ENCODE data around the gene FBL.
A peak's percentile ranks its signal among the peaks of the same experiment; 100 is the strongest.
"Not testable (repeated sequence)": the region's sequence is repeated elsewhere in the genome, so short reads cannot be mapped to it uniquely, and the experiment has no call there.

FBL gene

DNA sequence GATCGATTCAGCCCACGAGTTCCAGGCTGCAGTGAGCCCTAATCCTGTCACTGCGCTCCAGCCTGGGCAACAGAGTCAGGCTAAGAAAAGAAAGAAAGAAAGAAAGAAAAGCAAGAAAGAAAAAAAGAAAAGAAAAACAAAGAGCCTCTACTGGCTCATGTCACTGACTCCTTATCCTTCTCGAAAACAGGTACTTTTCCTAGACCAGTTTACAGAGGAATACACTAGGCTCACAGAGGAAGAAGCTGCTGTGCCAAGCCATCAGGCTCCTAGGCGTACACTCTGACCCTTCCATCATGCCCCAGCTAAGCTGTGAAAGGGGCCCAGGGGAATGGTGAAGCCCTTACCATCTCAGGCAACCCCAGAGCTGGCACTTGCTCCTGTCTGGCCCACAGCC lies 46.3 kb upstream of the FBL start:
- H3K27me3 ChIP-seq (ENCODE audit: insufficient read depth, low read length); H3K18ac ChIP-seq (ENCODE audit: low read length); H2BK120ac ChIP-seq (ENCODE audit: insufficient read depth, low read length, poor library complexity); H3K79me1 ChIP-seq (ENCODE audit: low read length); H3K4me2 ChIP-seq (ENCODE audit: low read length); H3K4ac ChIP-seq (ENCODE audit: low read depth, low read length); H3K27ac ChIP-seq (ENCODE audit: low read depth, low read length); H3K79me2 ChIP-seq (ENCODE audit: control insufficient read depth, insufficient read depth, low read length, poor library complexity); H3K9me3 ChIP-seq (ENCODE audit: insufficient read depth, low read depth, low read length); H4K12ac ChIP-seq (ENCODE audit: low read depth, low read length); DNase-seq; H2AK5ac ChIP-seq (ENCODE audit: low read length); H3K36me3 ChIP-seq (ENCODE audit: control insufficient read depth in 1 of 2, insufficient read depth in 2 of 2, low read length in 2 of 2); H3K4me1 ChIP-seq (ENCODE audit: control insufficient read depth in 1 of 2, insufficient read depth in 2 of 2, low read length in 2 of 2); H2AFZ ChIP-seq (ENCODE audit: insufficient read depth, low read length, poor library complexity); H2BK5ac ChIP-seq (ENCODE audit: low read depth, low read length, poor library complexity); H3K14ac ChIP-seq (ENCODE audit: low read length); H3K23ac ChIP-seq (ENCODE audit: low read length); H2BK12ac ChIP-seq (ENCODE audit: low read length); H3K9ac ChIP-seq (ENCODE audit: low read length); H4K8ac ChIP-seq (ENCODE audit: low read depth, low read length); H3K4me3 ChIP-seq (ENCODE audit: low read depth, low read length); H4K91ac ChIP-seq (ENCODE audit: low read depth, low read length): not testable (repeated sequence)
- WGBS (ENCODE audit: extremely low coverage, insufficient coverage, insufficient read length) = no CpG with 5 or more reads among the region's 5 CpGs

DNA sequence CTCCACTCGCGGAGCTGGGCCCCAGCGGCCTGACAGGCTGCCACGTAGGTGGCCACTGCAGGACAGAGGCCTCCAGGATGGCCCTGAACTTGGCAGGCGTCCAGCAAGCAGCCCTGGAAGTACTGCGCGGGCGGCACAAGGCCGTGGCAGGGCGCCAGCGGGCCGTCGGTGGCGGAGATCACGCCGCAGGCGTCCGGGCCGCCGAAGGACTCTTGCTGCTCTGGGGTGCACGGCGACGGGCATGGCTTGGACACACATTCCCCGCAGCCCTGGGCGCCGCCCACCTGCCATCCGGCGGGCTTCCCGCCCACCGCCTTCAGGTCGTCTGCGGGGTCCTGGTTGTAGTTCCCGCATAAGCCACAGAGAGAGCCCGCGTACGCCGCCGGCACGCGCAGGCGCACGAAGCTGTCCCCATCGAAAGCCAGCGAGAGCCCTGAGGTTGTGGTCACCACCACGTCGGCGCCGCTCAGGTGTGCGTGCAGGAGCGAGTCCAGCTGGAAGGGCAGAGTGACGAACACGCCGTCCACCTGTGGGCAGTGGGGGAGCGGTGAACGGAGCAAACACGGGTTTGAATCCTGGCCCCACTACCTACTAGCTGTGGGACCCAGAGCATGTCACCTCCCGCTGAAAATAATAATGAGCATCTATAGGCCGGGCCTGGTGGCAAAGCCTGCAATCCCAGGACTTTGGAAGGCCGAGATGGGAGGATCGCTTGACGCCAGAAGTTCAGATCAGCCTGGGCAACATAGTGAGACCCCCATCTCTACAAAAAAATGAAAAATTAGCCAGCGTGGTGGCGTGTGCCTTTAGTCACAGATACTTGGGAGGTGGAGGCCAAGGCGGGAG lies 45.7 kb upstream of the FBL start:
- H3K14ac ChIP-seq (ENCODE audit: low read length); H3K4me2 ChIP-seq (ENCODE audit: low read length); H3K4me1 ChIP-seq (ENCODE audit: control insufficient read depth in 1 of 2, insufficient read depth in 2 of 2, low read length in 2 of 2); H3K9ac ChIP-seq (ENCODE audit: low read length); H3K9me3 ChIP-seq (ENCODE audit: insufficient read depth, low read depth, low read length); H3K27me3 ChIP-seq (ENCODE audit: insufficient read depth, low read length); H4K12ac ChIP-seq (ENCODE audit: low read depth, low read length); H3K23ac ChIP-seq (ENCODE audit: low read length); H2BK120ac ChIP-seq (ENCODE audit: insufficient read depth, low read length, poor library complexity); H3K79me2 ChIP-seq (ENCODE audit: control insufficient read depth, insufficient read depth, low read length, poor library complexity); H3K36me3 ChIP-seq (ENCODE audit: control insufficient read depth in 1 of 2, insufficient read depth in 2 of 2, low read length in 2 of 2); H4K8ac ChIP-seq (ENCODE audit: low read depth, low read length); H2BK5ac ChIP-seq (ENCODE audit: low read depth, low read length, poor library complexity); H4K91ac ChIP-seq (ENCODE audit: low read depth, low read length); H3K4me3 ChIP-seq (ENCODE audit: low read depth, low read length); H2AK5ac ChIP-seq (ENCODE audit: low read length); H2AFZ ChIP-seq (ENCODE audit: insufficient read depth, low read length, poor library complexity); H3K79me1 ChIP-seq (ENCODE audit: low read length); H3K27ac ChIP-seq (ENCODE audit: low read depth, low read length); H2BK12ac ChIP-seq (ENCODE audit: low read length); H3K18ac ChIP-seq (ENCODE audit: low read length); H3K4ac ChIP-seq (ENCODE audit: low read depth, low read length): not testable (repeated sequence)
- DNase-seq = peak in 1 of 2 donors; percentile 22
- WGBS (ENCODE audit: extremely low coverage, insufficient coverage, insufficient read length) = no CpG with 5 or more reads among the region's 64 CpGs

GRCh38 chr19:39890755-39891551 lies 44.8 kb upstream of the FBL start:
- H4K91ac ChIP-seq (ENCODE audit: low read depth, low read length) = no peak overlapping the region
- no peak overlapping the region for H3K9ac ChIP-seq (ENCODE audit: low read length)
- H3K9me3 ChIP-seq (ENCODE audit: insufficient read depth, low read depth, low read length) = peaks cover 2% of the 10 kb centered on the region
- no CpG with 5 or more reads among the region's 17 CpGs for WGBS (ENCODE audit: extremely low coverage, insufficient coverage, insufficient read length)
- H3K4me1 ChIP-seq (ENCODE audit: control insufficient read depth in 1 of 2, insufficient read depth in 2 of 2, low read length in 2 of 2) = no peaks in the 10 kb centered on the region
- DNase-seq = peak in 1 of 2 donors; percentile 54
- H3K4ac ChIP-seq (ENCODE audit: low read depth, low read length) = no peak overlapping the region
- no peak overlapping the region for H3K23ac ChIP-seq (ENCODE audit: low read length)
- H3K36me3 ChIP-seq (ENCODE audit: control insufficient read depth in 1 of 2, insufficient read depth in 2 of 2, low read length in 2 of 2) = no peaks in the 10 kb centered on the region
- H2BK5ac ChIP-seq (ENCODE audit: low read depth, low read length, poor library complexity) = no peak overlapping the region
- H2AFZ ChIP-seq (ENCODE audit: insufficient read depth, low read length, poor library complexity) = no peak overlapping the region
- H2BK120ac ChIP-seq (ENCODE audit: insufficient read depth, low read length, poor library complexity) = no peak overlapping the region
- H3K79me1 ChIP-seq (ENCODE audit: low read length) = no peaks in the 10 kb centered on the region
- no peaks in the 10 kb centered on the region for H3K27me3 ChIP-seq (ENCODE audit: insufficient read depth, low read length)
- H3K79me2 ChIP-seq (ENCODE audit: control insufficient read depth, insufficient read depth, low read length, poor library complexity) = no peaks in the 10 kb centered on the region
- no peak overlapping the region for H2AK5ac ChIP-seq (ENCODE audit: low read length)
- no peak overlapping the region for H3K4me3 ChIP-seq (ENCODE audit: low read depth, low read length)
- no peak overlapping the region for H3K4me2 ChIP-seq (ENCODE audit: low read length)
- no peak overlapping the region for H3K18ac ChIP-seq (ENCODE audit: low read length)
- no peak overlapping the region for H3K27ac ChIP-seq (ENCODE audit: low read depth, low read length)
- H2BK12ac ChIP-seq (ENCODE audit: low read length) = no peak overlapping the region
- H4K12ac ChIP-seq (ENCODE audit: low read depth, low read length) = no peak overlapping the region
- H4K8ac ChIP-seq (ENCODE audit: low read depth, low read length) = no peak overlapping the region
- no peak overlapping the region for H3K14ac ChIP-seq (ENCODE audit: low read length)

GRCh38 chr19:39889872-39890754 lies 43.9 kb upstream of the FBL start:
- not testable (repeated sequence) for H3K9me3 ChIP-seq (ENCODE audit: insufficient read depth, low read depth, low read length); H2BK12ac ChIP-seq (ENCODE audit: low read length); H3K79me1 ChIP-seq (ENCODE audit: low read length); H2BK120ac ChIP-seq (ENCODE audit: insufficient read depth, low read length, poor library complexity); H3K36me3 ChIP-seq (ENCODE audit: control insufficient read depth in 1 of 2, insufficient read depth in 2 of 2, low read length in 2 of 2); H3K4me1 ChIP-seq (ENCODE audit: control insufficient read depth in 1 of 2, insufficient read depth in 2 of 2, low read length in 2 of 2); H3K4me2 ChIP-seq (ENCODE audit: low read length); H4K8ac ChIP-seq (ENCODE audit: low read depth, low read length); H4K91ac ChIP-seq (ENCODE audit: low read depth, low read length); H2AFZ ChIP-seq (ENCODE audit: insufficient read depth, low read length, poor library complexity); H3K79me2 ChIP-seq (ENCODE audit: control insufficient read depth, insufficient read depth, low read length, poor library complexity); H2BK5ac ChIP-seq (ENCODE audit: low read depth, low read length, poor library complexity); H3K18ac ChIP-seq (ENCODE audit: low read length); H3K4ac ChIP-seq (ENCODE audit: low read depth, low read length); H3K23ac ChIP-seq (ENCODE audit: low read length); H3K27me3 ChIP-seq (ENCODE audit: insufficient read depth, low read length); H3K4me3 ChIP-seq (ENCODE audit: low read depth, low read length); H3K14ac ChIP-seq (ENCODE audit: low read length); H3K9ac ChIP-seq (ENCODE audit: low read length); DNase-seq; H2AK5ac ChIP-seq (ENCODE audit: low read length); H4K12ac ChIP-seq (ENCODE audit: low read depth, low read length); H3K27ac ChIP-seq (ENCODE audit: low read depth, low read length)
- WGBS (ENCODE audit: extremely low coverage, insufficient coverage, insufficient read length) = no CpG with 5 or more reads among the region's 20 CpGs
